Mesendoderm (in vitro differentiated cells): ENCODE data around the gene SLC22A7.

Source experiments
- DNase-seq: peaks from one replicate; pipeline ENCODE4 v3.0.0; 2013
- H2AK5ac ChIP-seq: 2 replicates; pipeline ENCODE4 v1.6.1; 2013; ENCODE audit warnings: low read length, inconsistent platforms
- H2BK120ac ChIP-seq: 2 replicates; pipeline ENCODE4 v1.6.1; 2013; ENCODE audit warnings: low read depth, mild to moderate bottlenecking, low read length, moderate library complexity, mixed read lengths
- H2BK15ac ChIP-seq: replicated peaks from 2 replicates; pipeline ENCODE4 v1.6.1; 2013; ENCODE audit warnings: low read depth, mild to moderate bottlenecking, moderate library complexity
- H2BK5ac ChIP-seq: 2 replicates; pipeline ENCODE4 v1.6.1; 2013; ENCODE audit warnings: low read length, inconsistent platforms
- H3K18ac ChIP-seq: 2 replicates; pipeline ENCODE4 v1.6.1; 2013; ENCODE audit warnings: mild to moderate bottlenecking, low read length, mixed read lengths
- H3K23ac ChIP-seq: one replicate; pipeline ENCODE4 v1.6.1; 2013; ENCODE audit warnings: low read length
- H3K27ac ChIP-seq: 2 replicates; pipeline ENCODE4 v1.5.1; 2013; ENCODE audit warnings: low read depth, mild to moderate bottlenecking, inconsistent platforms, low read length, moderate library complexity
- H3K27me3 ChIP-seq: 2 replicates; pipeline ENCODE4 v1.6.1; 2013; ENCODE audit warnings: low read length, control low read depth, mild to moderate bottlenecking, inconsistent platforms; ENCODE audit not compliant: insufficient read depth, poor library complexity
- H3K36me3 ChIP-seq: 2 replicates; pipeline ENCODE4 v1.6.1; 2013; ENCODE audit warnings: low read length, inconsistent platforms; ENCODE audit not compliant: control insufficient read depth, insufficient read depth
- H3K4ac ChIP-seq: one replicate; pipeline ENCODE4 v1.6.1; 2013; ENCODE audit warnings: low read depth, mild to moderate bottlenecking, low read length, moderate library complexity
- H3K4me1 ChIP-seq: 2 replicates; pipeline ENCODE4 v1.6.1; 2013; ENCODE audit warnings: low read depth, low read length, inconsistent platforms; ENCODE audit not compliant: control insufficient read depth
- H3K4me2 ChIP-seq: 2 replicates; pipeline ENCODE4 v1.6.1; 2013; ENCODE audit warnings: low read length
- H3K4me3 ChIP-seq: 2 replicates; pipeline ENCODE4 v1.5.1; 2013; ENCODE audit warnings: mild to moderate bottlenecking, low read length
- H3K56ac ChIP-seq: one replicate; pipeline ENCODE4 v1.6.1; 2013; ENCODE audit warnings: low read length
- H3K79me1 ChIP-seq: 2 replicates; pipeline ENCODE4 v1.6.1; 2013; ENCODE audit warnings: low read length, inconsistent platforms
- H3K79me2 ChIP-seq: 2 replicates; pipeline ENCODE4 v1.6.1; 2013; ENCODE audit warnings: mild to moderate bottlenecking, low read length; ENCODE audit not compliant: control insufficient read depth, insufficient read depth
- H3K9ac ChIP-seq: 2 replicates; pipeline ENCODE4 v1.6.1; 2013; ENCODE audit warnings: low read length, inconsistent platforms
- H4K5ac ChIP-seq: one replicate; pipeline ENCODE4 v1.6.1; 2013; ENCODE audit warnings: low read length
- H4K8ac ChIP-seq: one replicate; pipeline ENCODE4 v1.6.1; 2013; ENCODE audit warnings: low read depth, mild to moderate bottlenecking, control low read depth, low read length, moderate library complexity
- WGBS: extraction: QIAGEN DNeasy Blood & Tissue Kit; methylation state at CpG from one replicate; pipeline ENCODE4 v1.1.7; 2013; ENCODE audit warnings: low lambda C conversion rate, missing lambda C conversion rate; ENCODE audit not compliant: insufficient coverage; ENCODE audit errors: extremely low coverage; 5-methylcytosine and 5-hydroxymethylcytosine counted together

SLC22A7 gene

DNA sequence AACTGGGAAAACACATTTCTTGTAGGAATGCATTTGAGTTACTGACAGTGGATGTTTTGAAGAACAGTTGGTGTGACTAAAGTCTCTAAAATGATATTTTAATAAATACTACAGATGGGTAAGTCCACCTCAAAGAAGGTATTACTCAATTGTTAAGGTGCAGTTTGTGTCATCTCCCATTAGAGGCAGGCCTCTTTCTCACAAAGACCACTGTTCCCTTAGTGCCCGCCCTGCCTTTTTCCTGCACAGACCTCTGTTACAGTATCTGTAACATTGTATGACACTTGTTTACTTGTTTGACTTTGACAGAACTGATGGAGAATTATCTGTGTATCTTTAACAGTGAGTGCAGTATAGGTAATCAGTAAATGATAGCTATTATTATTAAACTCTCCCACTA lies 15.8 kb downstream of the SLC22A7 start:
- Histone ChIP-seq H3K56ac (no peak overlapping the region), H3K27me3 (no peaks in the 10 kb centered on the region), H3K79me1 (no peaks in the 10 kb centered on the region), H2BK15ac (no peak overlapping the region), H3K79me2 (no peaks in the 10 kb centered on the region), H2AK5ac (no peak overlapping the region), H3K27ac (no peak overlapping the region), H3K23ac (no peak overlapping the region), H3K9ac (no peak overlapping the region), H4K8ac (no peak overlapping the region), H3K18ac (no peak overlapping the region), H3K4ac (no peak overlapping the region), H3K4me2 (no peak overlapping the region), H3K36me3 (no peaks in the 10 kb centered on the region), H3K4me1 (peaks cover 3% of the 10 kb centered on the region), H4K5ac (no peak overlapping the region), H3K4me3 (no peak overlapping the region), H2BK5ac (no peak overlapping the region), H2BK120ac (no peak overlapping the region)
- WGBS = no CpG with 5 or more reads among the region's 1 CpG
- DNase-seq = no peak

DNA sequence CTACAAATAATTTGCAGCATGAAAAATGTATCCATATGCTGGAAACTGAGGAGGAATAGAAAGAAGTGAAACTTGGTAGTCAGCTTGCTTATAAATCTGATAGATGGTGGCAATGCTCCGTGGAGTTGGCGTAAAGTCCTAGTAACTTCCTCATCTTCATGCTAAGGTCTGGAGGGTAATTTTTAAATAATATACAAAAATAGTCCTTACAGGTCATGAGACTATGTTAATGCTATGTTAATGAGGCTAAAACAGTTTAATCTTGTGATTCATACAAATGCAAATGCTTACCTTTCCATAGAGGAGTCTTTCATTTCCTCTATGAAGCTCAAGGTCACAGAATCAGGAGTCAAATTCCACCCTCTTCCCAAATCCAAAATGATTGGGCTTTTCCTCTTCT lies 20.0 kb downstream of the SLC22A7 start:
- H3K4me2 ChIP-seq = no peak overlapping the region
- H3K18ac ChIP-seq = no peak overlapping the region
- no peak overlapping the region for H3K23ac ChIP-seq
- H4K5ac ChIP-seq = no peak overlapping the region
- no peak overlapping the region for H3K27ac ChIP-seq
- no peak overlapping the region for H2BK5ac ChIP-seq
- H3K56ac ChIP-seq = no peak overlapping the region
- H2BK15ac ChIP-seq = no peak overlapping the region
- H3K27me3 ChIP-seq = no peaks in the 10 kb centered on the region
- WGBS = no CpG with 5 or more reads among the region's 2 CpGs
- H3K4ac ChIP-seq = no peak overlapping the region
- no peak overlapping the region for H3K4me3 ChIP-seq
- H2BK120ac ChIP-seq = no peak overlapping the region
- no peaks in the 10 kb centered on the region for H3K79me2 ChIP-seq
- H3K9ac ChIP-seq = no peak overlapping the region
- no peak for DNase-seq
- no peaks in the 10 kb centered on the region for H3K36me3 ChIP-seq
- no peak overlapping the region for H4K8ac ChIP-seq
- H2AK5ac ChIP-seq = no peak overlapping the region
- H3K79me1 ChIP-seq = no peaks in the 10 kb centered on the region
- H3K4me1 ChIP-seq = no peaks in the 10 kb centered on the region

DNA sequence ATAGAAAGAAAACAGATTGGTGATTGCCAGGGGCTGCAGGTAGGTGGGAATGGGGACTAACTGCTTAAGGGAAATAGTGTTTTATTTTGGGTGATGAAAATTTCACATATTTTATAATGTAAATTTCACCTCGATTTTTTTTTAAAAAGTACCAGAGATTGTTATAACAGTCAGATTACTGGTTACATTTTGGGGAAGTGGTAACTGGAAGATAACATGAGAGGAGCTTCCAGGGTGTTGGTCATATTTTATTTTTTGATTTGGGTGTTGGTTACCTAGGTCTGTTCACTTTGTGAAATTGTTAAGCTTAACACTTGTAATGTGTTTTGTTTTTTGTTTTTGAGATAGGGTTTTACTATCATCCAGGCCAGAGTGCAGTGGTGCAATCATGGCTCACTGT lies 27.8 kb downstream of the SLC22A7 start:
- WGBS = no CpG with 5 or more reads among the region's 1 CpG
- Histone ChIP-seq H3K56ac (no peak overlapping the region), H3K18ac (no peak overlapping the region), H3K4ac (no peak overlapping the region), H2BK120ac (no peak overlapping the region), H2BK15ac (no peak overlapping the region), H4K8ac (no peak overlapping the region), H3K79me1 (no peaks in the 10 kb centered on the region), H3K27ac (no peak overlapping the region), H3K36me3 (no peaks in the 10 kb centered on the region), H2AK5ac (no peak overlapping the region), H3K4me2 (no peak overlapping the region), H4K5ac (no peak overlapping the region), H3K4me1 (no peaks in the 10 kb centered on the region), H3K79me2 (no peaks in the 10 kb centered on the region), H3K27me3 (no peaks in the 10 kb centered on the region), H2BK5ac (no peak overlapping the region), H3K23ac (no peak overlapping the region), H3K4me3 (no peak overlapping the region), H3K9ac (no peak overlapping the region)
- no peak for DNase-seq

DNA sequence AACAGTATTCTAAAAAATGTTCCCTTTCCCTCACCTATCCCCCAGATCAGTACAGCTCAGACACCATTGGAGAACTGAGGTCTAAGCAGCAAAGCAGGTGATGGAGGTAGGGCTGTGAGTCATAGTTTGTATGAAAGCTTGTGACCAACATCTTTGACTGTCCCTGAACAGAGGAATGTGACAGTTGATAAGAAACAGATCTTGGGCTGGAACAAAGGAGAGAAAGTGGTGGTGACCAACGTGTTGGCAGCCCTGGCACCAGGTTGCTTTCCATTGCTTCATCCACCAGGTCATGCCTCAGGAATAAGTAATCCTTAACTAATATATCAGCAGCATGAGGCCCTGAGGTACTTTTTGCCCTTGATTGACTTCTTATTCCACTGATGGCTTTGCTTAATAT lies 30.5 kb downstream of the SLC22A7 start:
- Histone ChIP-seq H3K18ac (no peak overlapping the region), H4K5ac (no peak overlapping the region), H3K27me3 (no peaks in the 10 kb centered on the region), H4K8ac (no peak overlapping the region), H3K4me1 (no peaks in the 10 kb centered on the region), H3K27ac (no peak overlapping the region), H2BK15ac (no peak overlapping the region), H3K23ac (no peak overlapping the region), H3K4me2 (no peak overlapping the region), H3K36me3 (no peaks in the 10 kb centered on the region), H3K4ac (no peak overlapping the region), H2AK5ac (no peak overlapping the region), H3K56ac (no peak overlapping the region), H3K79me2 (no peaks in the 10 kb centered on the region), H3K4me3 (no peak overlapping the region), H2BK120ac (no peak overlapping the region), H2BK5ac (no peak overlapping the region), H3K9ac (no peak overlapping the region), H3K79me1 (no peaks in the 10 kb centered on the region)
- no CpG with 5 or more reads among the region's 1 CpG for WGBS
- peak; percentile 75 for DNase-seq

DNA sequence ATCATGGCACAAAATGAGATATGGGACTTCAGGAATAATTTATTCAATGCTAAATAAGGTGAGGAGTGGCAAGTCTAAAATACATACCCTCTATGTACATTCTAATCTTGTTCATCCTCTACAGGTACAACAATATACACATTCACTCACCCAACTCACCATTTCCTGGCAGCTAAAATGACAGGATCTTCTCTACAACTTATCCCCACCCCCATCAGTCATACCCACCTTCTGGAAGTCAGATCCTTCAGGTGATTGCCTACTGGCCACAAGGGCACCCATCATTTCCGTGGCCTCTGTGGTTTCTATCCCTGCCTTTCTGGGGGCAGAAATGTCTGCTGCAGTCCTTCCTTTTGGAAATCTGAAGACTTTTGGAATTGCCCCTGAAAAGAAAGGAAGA lies 33.4 kb downstream of the SLC22A7 start:
- Histone ChIP-seq H3K4me3 (no peak overlapping the region), H3K18ac (no peak overlapping the region), H3K27me3 (no peaks in the 10 kb centered on the region), H2BK120ac (no peak overlapping the region), H3K4ac (no peak overlapping the region), H2BK15ac (no peak overlapping the region), H2AK5ac (no peak overlapping the region), H3K9ac (no peak overlapping the region), H3K23ac (no peak overlapping the region), H3K4me2 (no peak overlapping the region), H3K27ac (no peak overlapping the region), H3K36me3 (no peaks in the 10 kb centered on the region), H2BK5ac (no peak overlapping the region), H4K8ac (no peak overlapping the region), H3K56ac (no peak overlapping the region), H4K5ac (no peak overlapping the region), H3K79me2 (no peaks in the 10 kb centered on the region), H3K79me1 (no peaks in the 10 kb centered on the region), H3K4me1 (no peaks in the 10 kb centered on the region)
- DNase-seq = no peak
- WGBS = no CpG with 5 or more reads among the region's 1 CpG

DNA sequence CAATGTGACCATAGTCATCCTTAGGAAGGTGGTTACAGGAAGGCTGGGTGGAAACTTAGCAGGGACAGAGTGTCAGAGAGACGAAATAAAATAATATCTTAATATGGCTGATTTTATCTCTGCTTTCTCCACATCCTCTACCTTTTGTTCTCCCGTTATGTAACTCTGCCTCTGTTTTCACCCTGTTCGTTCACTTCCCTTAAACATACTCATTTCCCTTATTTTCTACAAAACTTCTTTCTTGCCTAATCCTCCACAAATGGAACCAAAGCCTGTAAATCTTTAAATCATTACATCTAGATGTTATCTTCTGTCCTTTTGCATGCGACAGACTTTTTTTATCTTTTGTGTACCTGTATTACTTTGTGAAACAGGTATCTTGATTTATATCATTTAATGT lies 33.8 kb downstream of the SLC22A7 start:
- no peaks in the 10 kb centered on the region for H3K4me1 ChIP-seq
- WGBS = 100% methylated on average over 2 of the region's 4 CpGs
- no peak overlapping the region for H2BK120ac ChIP-seq
- no peak overlapping the region for H4K5ac ChIP-seq
- no peaks in the 10 kb centered on the region for H3K27me3 ChIP-seq
- no peak overlapping the region for H3K9ac ChIP-seq
- no peak overlapping the region for H3K4me3 ChIP-seq
- H3K4me2 ChIP-seq = no peak overlapping the region
- H3K79me1 ChIP-seq = no peaks in the 10 kb centered on the region
- no peak overlapping the region for H3K56ac ChIP-seq
- H3K36me3 ChIP-seq = no peaks in the 10 kb centered on the region
- no peak overlapping the region for H2BK5ac ChIP-seq
- H4K8ac ChIP-seq = no peak overlapping the region
- DNase-seq = no peak
- H3K23ac ChIP-seq = no peak overlapping the region
- no peak overlapping the region for H3K18ac ChIP-seq
- no peak overlapping the region for H3K27ac ChIP-seq
- no peak overlapping the region for H2AK5ac ChIP-seq
- H3K79me2 ChIP-seq = no peaks in the 10 kb centered on the region
- no peak overlapping the region for H2BK15ac ChIP-seq
- no peak overlapping the region for H3K4ac ChIP-seq
